Measurements from ENCODE around the gene ASB11. TPM values are rescaled to one million over a fixed set of nuclear protein-coding genes. Genes with fewer than 3 reads are reported as not detected.

Gene ASB11
- polyA plus RNA-seq, 1 donor (not counting 4 experiments of a cell fraction or from before 2014, with no cell fraction given): not detected

DNA sequence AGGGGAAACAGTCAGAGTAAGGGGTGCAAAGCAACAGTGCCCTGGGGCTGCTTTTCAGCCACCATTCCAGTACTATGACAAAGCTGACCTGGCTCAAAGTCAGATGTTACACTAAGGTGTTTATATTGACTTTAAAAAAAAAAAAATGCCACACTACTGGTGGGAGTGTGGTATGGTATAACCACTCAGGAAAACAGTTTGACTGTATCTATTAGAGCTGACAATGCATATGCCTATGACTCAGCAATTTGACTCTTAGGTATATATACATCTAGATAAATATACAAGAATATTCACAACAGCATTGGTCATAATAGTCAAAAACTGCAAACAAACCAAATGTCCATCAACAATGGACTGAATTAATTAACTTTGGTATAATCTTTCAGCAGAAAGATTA is 60.6 kb downstream of the ASB11 start:
- H3K27me3 ChIP-seq (ENCODE audit: control insufficient read depth, extremely low read depth, insufficient read depth, low read length): no peaks in the 10 kb centered on the region

DNA sequence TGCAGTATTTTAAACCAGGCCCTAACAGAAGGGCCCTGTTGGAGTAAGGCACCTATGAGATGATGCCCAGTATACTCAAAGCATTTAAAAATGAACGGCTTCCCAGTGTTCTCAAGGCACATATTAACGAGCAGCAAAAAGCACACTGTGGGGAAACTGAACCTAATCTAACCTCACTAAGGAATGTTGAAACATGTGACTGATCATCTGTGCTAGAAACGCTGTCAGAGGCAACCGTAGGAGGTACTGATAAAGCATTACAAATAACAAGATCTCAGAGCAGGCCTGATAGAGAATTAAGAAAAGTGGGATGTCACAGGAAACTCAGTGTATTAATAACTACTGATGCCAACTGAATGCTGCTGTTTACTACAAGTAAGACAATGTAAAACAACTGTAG is 69.5 kb downstream of the ASB11 start:
- TF ChIP-seq, protein P1, sequence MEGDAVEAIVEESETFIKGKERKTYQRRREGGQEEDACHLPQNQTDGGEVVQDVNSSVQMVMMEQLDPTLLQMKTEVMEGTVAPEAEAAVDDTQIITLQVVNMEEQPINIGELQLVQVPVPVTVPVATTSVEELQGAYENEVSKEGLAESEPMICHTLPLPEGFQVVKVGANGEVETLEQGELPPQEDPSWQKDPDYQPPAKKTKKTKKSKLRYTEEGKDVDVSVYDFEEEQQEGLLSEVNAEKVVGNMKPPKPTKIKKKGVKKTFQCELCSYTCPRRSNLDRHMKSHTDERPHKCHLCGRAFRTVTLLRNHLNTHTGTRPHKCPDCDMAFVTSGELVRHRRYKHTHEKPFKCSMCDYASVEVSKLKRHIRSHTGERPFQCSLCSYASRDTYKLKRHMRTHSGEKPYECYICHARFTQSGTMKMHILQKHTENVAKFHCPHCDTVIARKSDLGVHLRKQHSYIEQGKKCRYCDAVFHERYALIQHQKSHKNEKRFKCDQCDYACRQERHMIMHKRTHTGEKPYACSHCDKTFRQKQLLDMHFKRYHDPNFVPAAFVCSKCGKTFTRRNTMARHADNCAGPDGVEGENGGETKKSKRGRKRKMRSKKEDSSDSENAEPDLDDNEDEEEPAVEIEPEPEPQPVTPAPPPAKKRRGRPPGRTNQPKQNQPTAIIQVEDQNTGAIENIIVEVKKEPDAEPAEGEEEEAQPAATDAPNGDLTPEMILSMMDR (optimal IDR thresholded peaks at IDR 0.05 in 1 of 3, IDR thresholded peaks at IDR 0.05 in 1 of 3, conservative IDR thresholded peaks at IDR 0.05 in 1 of 3; ENCODE audit: extremely low read depth in 1 of 3, insufficient read depth in 2 of 3, low read length in 3 of 3): no peak
- TF ChIP-seq EZH2 (IDR thresholded peaks at IDR 0.05; ENCODE audit: low read length): no peak
- Histone ChIP-seq H3K9me1 (ENCODE audit: control insufficient read depth, extremely low read depth, insufficient read depth, low read length) (no peaks in the 10 kb centered on the region), H3K9ac (ENCODE audit: control insufficient read depth, extremely low read depth, insufficient read depth, low read length) (no peak overlapping the region), H3K4me3 (ENCODE audit: control insufficient read depth in 2 of 3, extremely low read depth in 1 of 3, insufficient read depth in 2 of 3, low read depth in 1 of 3, low read length in 3 of 3) (no peak overlapping the region), H3K9me3 (ENCODE audit: control insufficient read depth, low read depth, low read length) (no peaks in the 10 kb centered on the region), H3K79me2 (ENCODE audit: control insufficient read depth, insufficient read depth, low read length) (no peaks in the 10 kb centered on the region), H3K4me2 (ENCODE audit: control insufficient read depth, extremely low read depth, insufficient read depth, low read depth, low read length) (no peak overlapping the region), H3K27ac (ENCODE audit: control insufficient read depth, insufficient read depth, low read length) (no peak overlapping the region), H4K20me1 (ENCODE audit: control insufficient read depth, extremely low read depth, insufficient read depth, low read length) (no peaks in the 10 kb centered on the region), H2AFZ (ENCODE audit: control insufficient read depth, low read length) (no peak overlapping the region), H3K36me3 (ENCODE audit: control insufficient read depth in 2 of 2, extremely low read depth in 1 of 2, insufficient read depth in 2 of 2, low read length in 2 of 2) (no peaks in the 10 kb centered on the region), H3K27me3 (ENCODE audit: control insufficient read depth, extremely low read depth, insufficient read depth, low read length) (no peaks in the 10 kb centered on the region), H3K4me1 (ENCODE audit: control insufficient read depth, extremely low read depth, insufficient read depth, low read length) (no peaks in the 10 kb centered on the region)
- dilution Hi-C loops (cut with MboI; ENCODE audit: extremely low pct_ligation_motif_present, low sequenced_read_pairs): no loop called here
- DNase-seq (ENCODE audit: low read depth, low spot score) (no peak), FAIRE-seq (no peak)

More for the DNA sequence above, 60.6 kb downstream of the ASB11 start:
- Histone ChIP-seq H3K9ac (ENCODE audit: control insufficient read depth, extremely low read depth, insufficient read depth, low read length) (no peak overlapping the region), H3K9me3 (ENCODE audit: control insufficient read depth, low read depth, low read length) (no peaks in the 10 kb centered on the region), H3K4me1 (ENCODE audit: control insufficient read depth, extremely low read depth, insufficient read depth, low read length) (no peaks in the 10 kb centered on the region), H3K9me1 (ENCODE audit: control insufficient read depth, extremely low read depth, insufficient read depth, low read length) (no peaks in the 10 kb centered on the region), H4K20me1 (ENCODE audit: control insufficient read depth, extremely low read depth, insufficient read depth, low read length) (no peaks in the 10 kb centered on the region), H3K4me2 (ENCODE audit: control insufficient read depth, extremely low read depth, insufficient read depth, low read depth, low read length) (no peak overlapping the region), H2AFZ (ENCODE audit: control insufficient read depth, low read length) (no peak overlapping the region), H3K4me3 (ENCODE audit: control insufficient read depth in 2 of 3, extremely low read depth in 1 of 3, insufficient read depth in 2 of 3, low read depth in 1 of 3, low read length in 3 of 3) (no peak overlapping the region), H3K27ac (ENCODE audit: control insufficient read depth, insufficient read depth, low read length) (no peak overlapping the region), H3K36me3 (ENCODE audit: control insufficient read depth in 2 of 2, extremely low read depth in 1 of 2, insufficient read depth in 2 of 2, low read length in 2 of 2) (no peaks in the 10 kb centered on the region), H3K79me2 (ENCODE audit: control insufficient read depth, insufficient read depth, low read length) (no peaks in the 10 kb centered on the region)
- dilution Hi-C loops (cut with MboI; ENCODE audit: extremely low pct_ligation_motif_present, low sequenced_read_pairs): no loop called here
- FAIRE-seq: no peak
- TF ChIP-seq, protein P1 (optimal IDR thresholded peaks at IDR 0.05 in 1 of 3, IDR thresholded peaks at IDR 0.05 in 1 of 3, conservative IDR thresholded peaks at IDR 0.05 in 1 of 3; ENCODE audit: extremely low read depth in 1 of 3, insufficient read depth in 2 of 3, low read length in 3 of 3): no peak
- no peak for TF ChIP-seq EZH2 (IDR thresholded peaks at IDR 0.05; ENCODE audit: low read length)
- DNase-seq (ENCODE audit: low read depth, low spot score): no peak
